Right forelimb (tissue), 1 donor: ENCODE results near the gene HPCAL4.
A peak's percentile ranks its signal among the peaks of the same experiment; 100 is the strongest.

Experiments used
- DNase-seq: peaks from one replicate; pipeline ENCODE4 v3.0.0-alpha.2; 2018

The HPCAL4 gene

DNA sequence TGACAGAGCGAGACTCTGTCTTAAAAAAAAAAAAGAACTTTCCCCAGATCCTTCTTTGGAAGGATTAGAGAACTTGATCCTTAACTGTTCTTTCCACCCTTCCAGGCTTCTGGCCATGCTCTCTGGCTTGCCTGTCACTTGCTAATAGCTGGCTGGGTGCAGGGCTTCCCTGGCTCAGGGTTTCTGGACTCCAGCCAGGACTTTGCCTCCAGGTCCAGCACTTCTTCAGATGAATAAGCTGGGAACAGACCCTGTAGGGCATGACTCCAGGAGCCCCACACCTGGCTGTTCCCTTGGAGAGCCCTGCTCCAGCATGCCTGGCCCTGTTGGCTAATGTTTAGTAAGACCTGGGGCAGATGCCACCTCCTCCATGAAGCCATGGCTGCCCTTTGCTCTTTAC is 16.0 kb downstream of the HPCAL4 start:
- DNase-seq, result no peak

DNA sequence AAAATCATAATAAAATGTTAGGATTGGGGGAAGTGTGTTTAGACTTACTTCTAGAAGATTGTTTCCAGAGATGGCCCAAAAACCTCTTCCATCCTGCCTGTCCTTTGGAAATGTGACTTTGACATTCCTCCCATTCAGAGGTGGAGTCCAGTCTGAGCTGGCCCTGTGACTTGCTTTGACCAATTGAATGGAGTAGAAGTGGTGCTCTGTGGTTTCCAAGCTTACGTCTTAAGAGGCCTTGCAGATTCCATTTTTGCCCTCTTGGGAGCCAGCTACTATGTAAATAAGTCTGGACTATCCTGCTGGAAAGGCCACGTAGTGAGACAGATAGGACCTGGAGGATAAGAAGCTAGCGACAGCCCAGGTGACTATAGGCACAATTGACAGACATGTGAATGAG is 18.0 kb downstream of the HPCAL4 start:
- DNase-seq, result no peak

DNA sequence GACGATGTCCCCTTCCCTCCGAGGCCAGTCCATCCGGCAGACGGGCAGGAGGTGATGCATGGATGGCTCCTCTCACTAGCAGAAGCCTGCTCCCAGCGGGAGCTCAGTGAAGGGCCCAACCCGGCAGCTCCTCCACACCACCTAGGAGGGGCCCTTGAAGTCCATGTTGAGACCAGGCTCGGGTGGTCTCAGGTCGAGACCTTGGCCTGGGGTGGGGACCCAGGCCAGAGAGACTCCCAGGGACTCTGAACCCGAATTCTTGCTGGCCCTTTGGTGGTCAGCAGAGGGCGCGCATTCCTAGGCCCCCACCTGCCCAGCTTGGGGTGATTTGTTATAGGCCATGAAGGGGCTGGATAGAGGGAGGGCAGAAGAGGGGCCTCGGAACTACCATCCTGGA is 18.7 kb downstream of the HPCAL4 start:
- no peak for DNase-seq

DNA sequence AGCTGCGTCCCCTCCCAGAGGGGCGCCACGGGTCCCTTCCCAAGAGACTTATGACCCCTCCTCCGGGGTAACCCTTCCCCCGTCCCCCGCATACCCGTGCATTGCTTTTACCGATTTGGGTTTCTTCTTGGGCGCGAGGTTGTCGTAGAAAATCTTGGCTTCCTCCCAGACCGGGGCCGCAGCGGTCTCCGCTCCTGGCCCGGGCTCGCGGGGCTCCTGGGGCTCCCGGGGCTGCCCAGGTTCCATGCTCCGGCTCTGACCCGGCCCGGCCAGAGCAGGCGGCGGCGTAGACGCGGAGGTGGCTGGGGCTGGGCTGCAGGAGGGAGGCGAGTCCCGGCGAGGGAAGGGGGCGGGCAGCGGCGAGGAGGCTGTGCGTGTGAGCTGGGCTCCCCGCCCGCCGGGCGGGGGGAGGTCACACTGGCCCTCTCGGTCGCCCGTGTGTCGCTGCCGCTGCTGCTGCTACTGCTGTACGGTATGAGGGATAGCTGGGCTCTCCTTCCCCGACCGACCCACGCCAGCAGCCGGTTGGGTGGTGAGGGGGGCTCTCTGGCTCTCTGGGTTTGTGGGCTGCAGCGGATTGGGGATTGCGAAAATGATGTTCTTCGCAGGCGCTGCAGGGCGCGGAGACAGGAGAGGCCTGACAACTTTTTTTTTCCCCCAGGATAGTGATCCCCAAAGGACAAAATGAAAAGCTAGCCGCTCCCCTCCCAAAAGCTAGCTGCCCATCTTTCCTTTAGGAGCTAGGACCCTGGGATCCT is 19.3 kb downstream of the HPCAL4 start, which contains the start of gene NT5C1A:
Gene NT5C1A, minus strand, starts transcription at position 315 of the 758 bp plus-strand sequence. Its CDS starts 69 bp downstream, at position 246.
- peak; percentile 67 for DNase-seq

GRCh38 chr1:39671433-39671792 is 19.8 kb downstream of the HPCAL4 start:
- DNase-seq, result no peak

DNA sequence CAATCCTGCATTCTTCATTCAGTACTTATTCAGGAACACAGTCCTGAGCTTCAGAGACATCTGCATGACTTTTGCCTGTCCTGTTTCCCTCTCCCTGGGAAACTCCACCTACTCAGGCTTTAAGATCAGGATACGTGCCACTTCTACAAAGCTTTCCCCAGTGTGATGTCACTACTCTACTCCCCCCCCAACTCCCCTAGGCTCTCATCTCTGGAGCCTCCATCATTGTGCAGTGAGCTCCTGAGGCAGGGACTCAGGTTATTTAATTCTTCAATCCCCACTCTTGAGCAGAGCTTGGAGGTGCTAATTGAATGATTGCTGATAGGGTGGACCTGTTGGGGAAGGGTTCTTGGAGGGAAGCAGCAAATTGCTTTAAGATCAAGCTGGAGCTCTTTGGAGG is 20.5 kb downstream of the HPCAL4 start:
- no peak for DNase-seq

GRCh38 chr1:39668894-39669293 is 22.3 kb downstream of the HPCAL4 start:
- DNase-seq, result no peak

GRCh38 chr1:39668111-39668510 is 23.1 kb downstream of the HPCAL4 start:
- no peak for DNase-seq

DNA sequence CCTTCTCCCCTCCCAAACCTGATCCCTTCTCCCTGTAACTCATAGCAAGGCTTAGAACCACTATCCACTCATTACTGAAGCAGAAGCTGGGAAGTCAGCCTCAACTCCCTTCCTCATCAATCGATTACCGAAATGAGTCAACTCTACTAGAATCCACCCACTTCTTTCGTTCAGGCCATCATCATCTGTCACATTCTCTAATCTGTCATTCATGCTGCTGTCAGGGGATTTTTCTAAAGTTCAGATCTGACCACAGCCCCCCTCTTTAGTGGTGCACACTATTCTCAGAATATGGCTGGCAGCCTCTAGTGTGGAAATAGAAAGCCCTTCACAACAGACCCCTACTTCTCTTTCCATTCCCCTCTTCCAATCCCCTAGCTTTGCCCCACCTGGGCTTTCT is 24.5 kb downstream of the HPCAL4 start:
- no peak for DNase-seq

- no peak for DNase-seq
These were observed 27.7 kb downstream of the HPCAL4 start for GRCh38 chr1:39663559-39663958.

DNA sequence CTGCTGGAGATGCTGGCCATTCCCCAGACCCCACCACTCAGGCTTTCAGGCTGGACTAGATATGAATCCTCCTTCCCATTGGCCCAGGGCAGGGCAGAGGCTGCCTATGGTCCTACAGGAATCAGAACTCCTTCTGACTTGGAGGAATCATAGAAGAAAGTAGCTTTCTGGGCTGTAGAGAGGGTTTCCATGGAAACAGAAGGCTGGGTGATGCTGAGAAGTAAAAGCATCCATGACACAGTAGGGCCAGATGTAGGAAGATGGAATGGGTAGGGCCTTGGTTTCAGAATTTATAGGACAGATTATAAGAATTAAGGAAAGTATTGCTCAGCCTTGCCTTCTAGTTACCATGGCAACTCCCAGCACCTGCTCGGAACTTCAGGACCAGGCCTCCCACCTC is 28.4 kb downstream of the HPCAL4 start:
- DNase-seq, result no peak

GRCh38 chr1:39659538-39659937 is 31.7 kb downstream of the HPCAL4 start:
- DNase-seq, result no peak

- DNase-seq, result no peak
These were observed 32.1 kb downstream of the HPCAL4 start for GRCh38 chr1:39659110-39659509.

- DNase-seq, result peak; percentile 67
These were observed 33.2 kb downstream of the HPCAL4 start for GRCh38 chr1:39657923-39658485.

DNA sequence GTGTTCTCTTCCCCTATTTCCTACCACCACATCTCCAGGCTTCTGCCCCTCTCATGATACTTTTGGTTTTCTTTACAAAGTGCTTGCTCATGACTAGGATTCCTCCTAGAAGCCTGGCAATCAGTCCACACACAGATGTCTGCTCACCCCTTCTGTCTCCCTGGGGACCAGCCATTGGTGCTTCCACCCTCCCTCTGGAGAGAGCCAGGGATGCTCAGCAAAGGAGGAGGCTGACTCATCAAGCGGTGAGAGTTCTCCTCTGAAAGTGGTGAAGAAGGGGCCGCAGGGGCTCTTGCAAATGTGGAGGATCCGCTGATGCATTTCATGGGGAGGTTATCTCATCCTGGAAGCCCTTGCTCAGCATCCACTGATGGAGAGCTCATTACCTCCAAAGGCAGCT is 33.8 kb downstream of the HPCAL4 start:
- DNase-seq, result no peak

GRCh38 chr1:39656391-39656790 is 34.8 kb downstream of the HPCAL4 start:
- DNase-seq, result no peak

GRCh38 chr1:39655578-39656268 is 35.5 kb downstream of the HPCAL4 start:
- no peak for DNase-seq

GRCh38 chr1:39654291-39654690 is 36.9 kb downstream of the HPCAL4 start:
- no peak for DNase-seq

GRCh38 chr1:39653546-39654031 is 37.6 kb downstream of the HPCAL4 start:
- peak; percentile 84 for DNase-seq

DNA sequence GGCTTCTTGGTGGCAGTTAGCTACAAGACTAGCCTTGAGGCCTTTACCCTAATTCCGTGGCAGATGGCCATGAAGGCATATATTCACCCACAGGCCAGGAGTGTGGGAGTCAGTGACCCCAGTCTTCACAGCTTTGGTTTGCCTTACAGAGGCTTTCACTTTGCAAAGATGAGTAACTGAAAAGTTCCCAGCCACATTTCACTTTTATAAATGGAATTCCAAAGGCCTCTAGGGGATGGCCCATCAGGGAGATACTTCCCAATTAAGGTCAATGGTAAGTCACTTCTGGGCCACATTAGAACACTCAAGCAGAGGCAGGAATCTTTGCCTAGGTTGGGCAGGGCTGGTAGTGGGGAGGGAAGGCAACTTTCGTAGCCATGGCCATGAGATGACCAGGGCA is 38.7 kb downstream of the HPCAL4 start:
- no peak for DNase-seq

DNA sequence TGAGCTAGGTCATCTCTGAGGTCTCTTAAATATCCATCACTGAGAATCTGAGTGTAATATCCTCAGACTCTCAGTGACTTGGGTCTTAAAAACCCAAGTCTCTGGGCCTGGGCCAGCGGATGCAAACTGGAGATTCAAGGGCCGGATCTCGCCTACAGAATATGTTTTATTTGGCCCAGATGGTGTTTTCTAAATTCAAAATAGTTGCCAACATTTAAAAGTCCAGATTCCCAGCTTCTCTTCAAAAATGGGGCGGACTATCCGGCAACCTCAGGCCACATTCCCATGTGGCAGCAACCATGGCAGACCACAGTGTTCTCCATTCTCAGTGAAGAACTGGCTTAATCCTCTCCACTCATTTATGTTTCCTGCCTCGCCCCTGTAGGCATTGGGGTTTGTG is 39.1 kb downstream of the HPCAL4 start:
- no peak for DNase-seq

- no peak for DNase-seq
These were observed 40.8 kb downstream of the HPCAL4 start for GRCh38 chr1:39650431-39650830.

DNA sequence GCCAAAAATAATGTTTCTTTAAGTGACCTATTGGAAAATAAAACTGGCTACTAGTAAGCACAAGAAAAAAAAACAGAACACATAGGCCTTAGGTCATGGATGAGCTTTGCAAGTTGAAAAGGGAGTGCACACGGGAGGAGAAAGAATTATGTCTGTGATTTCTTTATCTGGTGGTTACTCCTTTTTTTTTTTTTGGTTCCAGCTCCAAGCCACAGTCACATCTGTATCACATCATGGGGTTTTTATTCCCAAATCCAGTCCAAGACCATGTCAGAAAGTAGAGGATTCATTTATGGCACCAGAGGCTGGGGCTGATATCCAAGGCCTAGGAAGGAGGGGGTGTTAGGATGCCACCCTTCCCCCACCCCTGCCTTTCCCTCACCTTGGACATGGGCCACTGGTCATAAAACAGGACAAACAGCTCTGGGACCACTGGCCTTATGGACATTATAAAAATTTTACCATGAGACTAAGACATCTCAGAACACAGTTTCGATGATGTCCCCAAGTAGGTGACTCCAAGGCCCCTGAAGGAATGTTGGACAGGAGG is 41.5 kb downstream of the HPCAL4 start:
- no peak for DNase-seq

DNA sequence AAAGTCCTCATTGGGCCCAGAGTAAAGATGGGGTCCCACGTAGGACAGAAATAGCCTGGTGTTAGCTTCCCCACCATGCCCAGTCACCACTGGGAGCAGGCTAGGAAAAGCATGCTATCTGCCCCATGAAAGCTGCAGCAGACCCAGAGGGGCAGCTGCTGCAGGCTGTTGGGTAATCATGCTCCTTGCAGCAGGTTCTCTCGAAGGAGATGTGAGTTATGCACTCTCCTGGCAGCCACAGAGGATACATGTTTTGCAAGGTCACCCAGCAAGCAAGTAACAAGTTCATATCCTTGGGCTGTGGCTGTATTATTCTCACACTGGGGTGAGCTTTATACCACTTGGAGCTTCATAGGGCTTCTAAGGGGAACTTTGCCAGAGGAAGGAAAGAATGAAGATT is 42.7 kb downstream of the HPCAL4 start:
- DNase-seq, result no peak
